ENCODE measurements around the gene ACOXL.

ACOXL gene

DNA sequence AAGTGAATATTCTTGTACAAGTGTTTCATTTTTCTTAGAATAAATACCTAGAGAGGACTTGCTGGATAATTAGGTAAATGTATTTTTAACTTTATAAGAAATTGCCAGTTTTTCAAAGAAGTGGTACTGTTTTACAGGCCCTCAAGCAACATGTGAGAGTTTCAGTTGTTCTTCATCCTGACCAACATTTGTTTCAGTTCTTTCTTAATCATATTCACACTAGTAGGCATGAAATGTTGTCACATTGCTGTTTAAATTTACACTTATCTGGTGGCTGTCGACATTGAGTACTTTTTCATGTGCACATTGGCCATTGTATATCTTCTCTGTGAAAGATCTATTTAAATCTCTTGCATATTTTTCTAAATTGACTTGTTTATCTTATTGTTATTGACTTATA, 178.1 kb downstream of the ACOXL start:
- in situ Hi-C loops (cut with HindIII; ENCODE audit: low pct_ligation_motif_present, low pct_unique_long_range_greater_than_20kb, low sequenced_read_pairs), result no loop called here
- DNase-seq, result no peak

DNA sequence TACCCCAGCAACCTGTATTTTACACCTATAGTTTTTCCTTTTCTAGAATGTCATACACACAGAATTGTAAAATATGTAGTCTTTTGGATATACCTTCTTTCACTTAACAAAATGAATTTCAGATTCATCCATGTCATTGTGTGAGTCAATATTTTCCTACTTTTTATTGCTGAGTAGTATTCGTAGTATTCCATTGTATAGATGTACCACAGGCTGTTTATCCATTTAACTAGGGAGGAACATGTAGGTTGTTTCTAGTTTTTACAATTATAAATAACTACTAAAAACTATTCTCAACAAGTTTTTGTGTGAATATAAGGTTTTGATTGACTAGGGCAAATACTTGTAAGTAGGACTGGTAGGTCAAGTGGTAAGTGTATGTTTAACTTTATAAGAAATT, 187.4 kb downstream of the ACOXL start:
- in situ Hi-C loops (cut with HindIII; ENCODE audit: low pct_ligation_motif_present, low pct_unique_long_range_greater_than_20kb, low sequenced_read_pairs), result no loop called here
- no peak for DNase-seq

DNA sequence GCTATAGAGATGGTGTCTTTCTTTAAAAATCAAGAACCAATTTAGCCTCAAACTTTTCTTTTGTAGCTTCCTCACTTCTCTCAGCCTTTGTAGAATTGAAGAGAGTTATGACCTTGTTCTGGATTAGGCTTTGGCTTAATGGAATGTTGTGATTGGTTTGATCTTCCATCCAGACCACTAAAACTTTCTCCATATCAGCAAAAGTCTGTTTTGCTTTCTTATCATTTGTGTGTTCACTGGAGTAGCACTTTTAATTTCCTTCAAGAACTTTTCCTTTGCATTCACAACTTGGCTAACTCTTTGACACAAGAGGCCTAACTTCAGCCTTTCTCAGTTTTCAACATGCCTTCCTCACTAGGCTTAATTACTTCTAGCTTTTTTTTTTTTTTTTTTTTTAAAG, 193.1 kb downstream of the ACOXL start:
- DNase-seq, result no peak
- in situ Hi-C loops (cut with HindIII; ENCODE audit: low pct_ligation_motif_present, low pct_unique_long_range_greater_than_20kb, low sequenced_read_pairs), result no loop called here

DNA sequence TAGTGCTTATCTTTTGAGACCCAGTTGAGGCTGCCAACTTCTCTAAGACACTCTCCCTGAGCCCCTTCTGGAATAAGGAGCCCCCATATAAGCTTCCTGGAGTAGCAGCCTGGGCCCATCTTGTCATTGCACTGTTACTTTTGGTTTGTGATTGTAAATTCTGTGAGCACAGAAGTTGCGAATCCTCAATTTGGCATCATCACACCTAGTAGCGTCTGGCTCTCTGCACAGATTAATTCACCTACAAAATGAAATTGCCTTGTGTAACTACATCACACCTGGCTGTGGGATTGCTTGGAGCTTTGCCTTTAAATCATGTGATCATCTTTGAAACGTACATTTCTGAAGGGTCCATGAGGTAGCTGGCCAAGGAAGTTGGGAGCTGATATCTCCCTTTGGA, 195.2 kb downstream of the ACOXL start:
- in situ Hi-C loops (cut with HindIII; ENCODE audit: low pct_ligation_motif_present, low pct_unique_long_range_greater_than_20kb, low sequenced_read_pairs), result no loop called here
- DNase-seq, result no peak

DNA sequence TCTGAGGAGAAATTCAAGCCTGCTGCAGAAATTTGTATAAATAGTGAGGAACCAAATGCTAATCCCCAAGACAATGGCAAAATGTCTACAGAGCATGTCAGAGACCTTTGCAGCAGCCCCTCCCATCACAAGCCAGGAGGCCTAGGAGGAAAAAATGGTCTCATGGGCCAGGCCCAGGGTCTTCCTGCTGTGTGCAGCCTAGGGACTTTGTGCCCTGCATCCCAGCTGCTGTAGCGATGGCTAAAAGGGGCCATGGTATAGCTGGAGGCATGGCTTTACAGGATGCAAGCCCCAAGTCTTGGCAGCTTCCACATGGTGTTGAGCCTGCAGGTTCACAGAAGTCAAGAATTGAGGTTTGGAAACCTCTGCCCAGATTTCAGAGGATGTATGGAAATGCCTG, 197.2 kb downstream of the ACOXL start:
- in situ Hi-C loops (cut with HindIII; ENCODE audit: low pct_ligation_motif_present, low pct_unique_long_range_greater_than_20kb, low sequenced_read_pairs), result no loop called here
- no peak for DNase-seq

DNA sequence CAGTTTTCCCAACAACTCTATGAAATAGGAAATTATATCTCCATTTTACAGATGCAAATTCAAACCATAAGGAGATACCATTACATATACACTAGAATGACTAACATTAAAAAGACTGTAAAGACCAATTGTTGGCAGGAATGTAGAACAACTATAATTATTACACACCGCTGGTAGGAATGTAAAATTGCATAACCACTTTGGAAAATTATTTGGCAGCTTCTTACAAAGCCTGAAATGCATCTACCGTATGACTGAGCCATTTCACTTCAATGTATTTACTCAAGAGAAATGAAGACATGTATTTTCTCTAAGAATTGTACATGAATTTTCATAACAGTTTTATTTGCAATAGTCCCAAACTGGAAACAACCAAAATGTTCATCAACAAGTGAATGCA, 199.3 kb downstream of the ACOXL start:
- in situ Hi-C loops (cut with HindIII; ENCODE audit: low pct_ligation_motif_present, low pct_unique_long_range_greater_than_20kb, low sequenced_read_pairs), result no loop called here
- DNase-seq, result no peak

DNA sequence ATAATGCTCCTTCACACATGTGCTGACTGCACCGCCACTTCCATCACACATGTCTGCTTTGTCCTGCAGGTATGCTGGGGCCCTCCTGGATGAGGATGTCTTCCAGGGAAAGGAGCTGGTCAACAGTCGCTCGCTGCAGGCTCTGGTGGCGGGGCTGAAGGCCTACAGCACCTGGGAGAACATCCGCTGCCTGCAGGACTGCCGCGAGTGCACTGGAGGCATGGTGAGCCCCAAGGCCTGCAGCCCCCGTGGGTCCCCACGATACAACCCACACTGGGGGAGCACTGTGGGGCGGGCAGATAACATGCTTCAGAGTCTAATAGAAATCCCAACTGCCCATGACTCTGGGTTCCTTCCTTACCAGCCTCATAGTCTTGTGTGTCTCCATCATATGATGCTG, 201.0 kb downstream of the ACOXL start:
- in situ Hi-C loops (cut with HindIII; ENCODE audit: low pct_ligation_motif_present, low pct_unique_long_range_greater_than_20kb, low sequenced_read_pairs), result no loop called here
- DNase-seq, result no peak

DNA sequence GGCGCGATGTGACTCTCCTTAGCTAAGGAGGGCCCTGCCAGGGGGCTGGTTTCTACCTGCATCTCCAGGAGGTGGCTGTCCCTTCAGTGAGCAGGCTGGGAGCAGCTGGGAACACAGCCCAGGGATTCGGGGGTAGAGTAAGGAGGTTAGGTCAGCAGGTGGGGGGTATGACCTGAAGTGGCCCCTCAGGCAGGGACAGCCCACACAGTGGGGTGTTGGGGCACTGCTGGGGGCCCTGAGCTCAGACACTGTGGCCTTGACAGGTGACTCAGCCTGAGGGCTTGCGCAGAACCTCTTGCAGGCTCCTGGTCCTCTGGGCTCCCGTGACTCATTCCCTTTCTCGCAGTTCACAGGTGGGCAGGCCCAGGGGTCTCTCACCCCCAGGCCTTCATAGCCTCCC, 202.6 kb downstream of the ACOXL start:
- no peak for DNase-seq
- in situ Hi-C loops (cut with HindIII; ENCODE audit: low pct_ligation_motif_present, low pct_unique_long_range_greater_than_20kb, low sequenced_read_pairs), result no loop called here

DNA sequence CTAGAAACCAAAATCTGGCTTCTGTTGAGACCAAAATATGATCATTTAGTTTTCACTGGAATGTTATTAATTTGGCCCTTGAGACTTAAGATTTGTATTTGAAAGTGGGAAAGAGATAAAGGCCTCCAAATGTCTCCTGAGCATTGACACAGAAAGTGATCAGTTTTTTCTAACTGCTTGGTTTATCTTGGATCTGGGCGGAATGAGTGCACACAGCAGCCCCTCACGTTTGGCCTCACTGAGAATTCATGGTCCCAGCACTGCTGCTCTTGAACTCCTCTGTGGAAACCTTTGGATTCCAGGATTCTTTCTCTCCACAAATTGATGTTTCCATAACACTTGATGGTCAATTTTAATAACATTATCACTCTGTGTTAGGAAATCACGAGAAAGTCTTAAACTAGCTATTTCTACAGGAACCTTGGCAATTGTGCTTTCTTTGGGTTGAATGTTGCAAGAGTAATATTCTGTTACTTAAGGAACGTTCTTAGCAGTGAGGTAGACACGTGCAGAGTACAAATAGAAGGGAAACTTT, 208.1 kb downstream of the ACOXL start:
- in situ Hi-C loops (cut with HindIII; ENCODE audit: low pct_ligation_motif_present, low pct_unique_long_range_greater_than_20kb, low sequenced_read_pairs), result no loop called here
- DNase-seq, result no peak

DNA sequence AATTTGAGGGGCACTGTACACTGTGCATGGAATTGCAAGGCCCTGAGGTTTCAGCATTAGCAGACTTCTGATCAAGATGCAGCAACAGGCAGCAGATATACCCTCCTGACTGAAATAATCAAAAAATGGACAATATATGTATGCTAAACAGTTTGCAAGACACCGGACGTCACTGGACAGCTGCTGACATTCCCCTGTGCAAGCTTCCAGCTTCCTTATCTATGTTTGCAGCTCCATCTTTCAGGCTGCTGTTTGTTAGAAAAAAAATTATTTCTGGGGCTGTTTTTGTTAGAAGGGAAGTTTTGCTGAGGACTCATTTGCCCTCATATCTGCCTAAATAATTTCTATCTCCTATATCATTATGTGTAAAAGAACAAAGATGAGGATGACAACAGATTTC, 208.9 kb downstream of the ACOXL start:
- no peak for DNase-seq
- in situ Hi-C loops (cut with HindIII; ENCODE audit: low pct_ligation_motif_present, low pct_unique_long_range_greater_than_20kb, low sequenced_read_pairs), result no loop called here

DNA sequence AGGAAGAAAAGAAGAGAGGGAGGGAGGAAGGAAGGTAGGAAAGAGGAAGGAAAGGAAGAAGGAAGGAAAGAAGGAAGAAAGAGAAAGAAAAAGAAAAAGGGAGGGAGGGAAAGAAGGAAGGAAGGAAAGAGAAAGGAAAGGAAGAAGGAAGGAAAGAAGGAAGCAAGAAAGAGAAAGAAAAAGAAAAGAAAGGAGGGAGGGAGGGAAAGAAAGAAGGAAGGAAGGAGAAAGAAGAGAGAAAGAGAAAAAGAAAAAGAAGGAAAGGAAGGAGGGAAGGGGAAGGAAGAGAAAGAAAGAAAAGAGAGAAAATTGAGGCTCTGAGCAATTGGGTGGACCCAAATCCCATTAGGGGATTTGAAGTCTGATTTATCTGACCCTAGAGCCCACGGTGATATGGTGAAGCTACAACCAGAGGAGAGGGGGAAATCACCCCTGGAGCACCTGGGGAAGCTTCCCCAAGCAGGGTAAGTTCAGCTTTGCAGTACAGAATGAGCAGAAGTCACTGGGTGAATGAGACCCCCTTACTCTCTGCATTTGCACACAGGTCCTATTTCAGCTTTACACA, 210.8 kb downstream of the ACOXL start:
- in situ Hi-C loops (cut with HindIII; ENCODE audit: low pct_ligation_motif_present, low pct_unique_long_range_greater_than_20kb, low sequenced_read_pairs), result no loop called here
- DNase-seq, result no peak

DNA sequence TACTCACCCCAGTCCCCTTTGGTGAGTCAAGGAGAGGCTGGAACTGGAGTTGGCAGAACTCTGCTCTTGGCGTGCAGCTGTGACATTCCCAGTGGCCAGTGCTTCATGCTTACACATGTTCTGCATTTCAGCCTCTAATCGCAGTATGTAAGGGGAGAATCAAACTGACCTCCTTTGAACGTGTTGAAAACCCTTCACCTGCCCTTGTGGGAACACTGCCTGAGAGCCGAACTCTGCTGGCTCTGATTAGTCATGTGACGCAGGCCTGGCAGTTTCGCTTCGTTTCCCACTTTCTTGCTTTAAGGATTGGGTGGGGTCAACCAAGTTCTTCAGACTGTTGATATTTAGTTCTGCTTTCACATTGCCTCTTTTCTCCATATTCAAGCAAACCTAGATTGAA, 214.5 kb downstream of the ACOXL start:
- in situ Hi-C loops (cut with HindIII; ENCODE audit: low pct_ligation_motif_present, low pct_unique_long_range_greater_than_20kb, low sequenced_read_pairs), result no loop called here
- DNase-seq, result no peak

DNA sequence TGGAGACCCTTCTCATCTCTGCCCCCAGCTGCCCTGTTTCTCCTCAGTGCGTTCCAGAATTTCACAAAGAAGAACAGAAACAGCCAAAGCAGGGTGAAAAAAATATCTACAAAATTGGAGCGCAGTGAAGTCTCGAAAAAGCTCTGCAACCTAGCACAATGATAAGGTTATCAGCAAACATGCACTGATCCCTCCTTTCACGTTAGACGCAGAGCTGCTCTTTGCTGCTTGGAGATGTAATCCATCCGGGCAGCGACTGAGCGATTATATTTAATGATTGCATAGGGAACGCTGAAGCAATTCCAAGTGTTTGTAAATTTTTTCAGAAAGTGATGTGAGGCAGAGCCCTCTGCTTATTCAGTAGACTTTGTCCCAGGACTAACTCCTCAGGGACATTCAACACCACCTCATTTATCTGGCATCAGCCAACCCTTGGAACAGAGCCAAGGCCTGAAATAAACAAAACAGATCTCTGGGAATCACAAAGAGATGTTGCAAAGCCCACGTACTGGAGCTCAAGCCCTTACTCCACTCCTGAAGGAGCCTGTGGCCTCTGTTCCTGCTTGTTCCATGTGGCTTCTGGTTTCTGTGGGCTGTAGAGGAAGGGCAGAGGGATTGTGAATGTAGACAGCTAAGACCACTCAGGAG, 215.8 kb downstream of the ACOXL start:
- in situ Hi-C loops (cut with HindIII; ENCODE audit: low pct_ligation_motif_present, low pct_unique_long_range_greater_than_20kb, low sequenced_read_pairs), result no loop called here
- no peak for DNase-seq

DNA sequence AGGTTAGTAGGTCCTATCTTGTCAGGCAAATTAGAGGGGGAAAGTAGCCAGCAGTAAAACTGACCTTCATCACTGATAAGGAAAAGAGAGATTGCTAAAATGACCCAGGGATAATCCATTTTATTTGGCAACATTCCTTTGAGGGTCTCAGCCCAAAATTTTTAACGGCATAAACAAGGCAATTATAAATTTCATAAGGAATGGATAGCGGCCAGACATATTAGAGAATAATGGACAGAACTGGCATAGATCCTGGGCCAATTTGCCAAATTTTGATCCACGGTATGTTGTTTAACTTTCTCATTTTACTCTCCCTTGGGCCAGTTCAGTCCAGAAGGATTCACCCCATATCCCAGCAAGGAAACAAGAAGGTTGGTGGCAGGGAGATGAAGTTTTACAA, 217.9 kb downstream of the ACOXL start:
- in situ Hi-C loops (cut with HindIII; ENCODE audit: low pct_ligation_motif_present, low pct_unique_long_range_greater_than_20kb, low sequenced_read_pairs), result no loop called here
- DNase-seq, result no peak

DNA sequence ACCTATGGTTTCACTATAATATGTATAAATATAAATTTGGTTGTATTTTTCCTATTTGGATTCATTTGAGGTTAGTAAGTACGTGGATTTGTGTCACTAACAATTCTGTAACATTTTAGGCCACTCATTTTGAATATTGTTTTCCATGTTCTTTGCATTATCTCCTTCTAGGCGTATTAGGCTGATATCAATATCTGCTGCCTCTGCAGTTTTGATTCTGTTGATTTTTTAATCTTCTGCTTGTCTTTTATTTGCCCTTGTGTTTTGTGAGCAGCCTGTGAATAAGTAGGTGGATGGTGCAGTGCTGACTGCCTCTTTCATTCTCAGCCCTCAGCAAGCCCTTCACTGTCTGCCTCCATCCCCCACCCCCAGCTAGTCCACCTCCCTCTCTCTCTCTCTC, 222.7 kb downstream of the ACOXL start:
- DNase-seq, result no peak
- in situ Hi-C loops (cut with HindIII; ENCODE audit: low pct_ligation_motif_present, low pct_unique_long_range_greater_than_20kb, low sequenced_read_pairs), result no loop called here

DNA sequence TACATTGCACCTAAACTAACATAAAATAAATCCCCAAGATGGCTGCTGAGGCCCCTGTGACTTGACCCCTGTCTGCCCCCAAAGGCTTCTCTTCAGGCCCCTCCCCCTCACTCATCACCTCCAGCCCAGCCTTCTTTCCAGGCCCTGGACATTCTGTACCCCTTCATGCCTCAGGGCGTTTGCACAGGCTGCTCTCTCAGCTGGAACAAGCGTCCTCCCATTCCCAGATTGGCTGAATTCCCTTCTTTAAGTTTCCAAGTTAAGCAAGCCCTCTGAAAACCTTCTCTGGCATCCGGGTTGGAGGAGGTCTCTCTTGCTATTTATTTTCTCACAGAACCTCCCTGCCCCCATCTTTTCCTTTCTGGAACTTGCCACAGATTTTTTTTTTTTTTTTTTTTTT, 223.2 kb downstream of the ACOXL start:
- in situ Hi-C loops (cut with HindIII; ENCODE audit: low pct_ligation_motif_present, low pct_unique_long_range_greater_than_20kb, low sequenced_read_pairs), result no loop called here
- DNase-seq, result no peak

DNA sequence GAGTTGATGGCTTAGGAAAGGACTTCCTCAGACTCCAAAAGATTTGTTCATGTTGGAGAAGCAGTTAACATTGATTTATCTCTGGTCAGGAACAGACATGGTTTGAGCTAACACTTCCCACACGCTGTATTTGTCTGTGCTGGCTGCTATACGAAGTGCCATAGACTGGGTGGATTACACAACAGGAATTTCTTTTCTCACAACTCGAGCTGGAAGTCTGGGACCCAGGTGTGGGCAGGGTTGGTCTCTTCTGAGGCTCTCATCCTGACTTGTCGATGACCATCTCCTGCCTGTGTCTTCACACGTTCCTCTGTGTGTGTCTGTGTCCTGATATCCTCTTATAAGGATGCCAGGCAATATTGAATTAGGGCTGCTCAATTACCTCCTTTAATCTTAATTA, 224.9 kb downstream of the ACOXL start:
- in situ Hi-C loops (cut with HindIII; ENCODE audit: low pct_ligation_motif_present, low pct_unique_long_range_greater_than_20kb, low sequenced_read_pairs), result no loop called here

DNA sequence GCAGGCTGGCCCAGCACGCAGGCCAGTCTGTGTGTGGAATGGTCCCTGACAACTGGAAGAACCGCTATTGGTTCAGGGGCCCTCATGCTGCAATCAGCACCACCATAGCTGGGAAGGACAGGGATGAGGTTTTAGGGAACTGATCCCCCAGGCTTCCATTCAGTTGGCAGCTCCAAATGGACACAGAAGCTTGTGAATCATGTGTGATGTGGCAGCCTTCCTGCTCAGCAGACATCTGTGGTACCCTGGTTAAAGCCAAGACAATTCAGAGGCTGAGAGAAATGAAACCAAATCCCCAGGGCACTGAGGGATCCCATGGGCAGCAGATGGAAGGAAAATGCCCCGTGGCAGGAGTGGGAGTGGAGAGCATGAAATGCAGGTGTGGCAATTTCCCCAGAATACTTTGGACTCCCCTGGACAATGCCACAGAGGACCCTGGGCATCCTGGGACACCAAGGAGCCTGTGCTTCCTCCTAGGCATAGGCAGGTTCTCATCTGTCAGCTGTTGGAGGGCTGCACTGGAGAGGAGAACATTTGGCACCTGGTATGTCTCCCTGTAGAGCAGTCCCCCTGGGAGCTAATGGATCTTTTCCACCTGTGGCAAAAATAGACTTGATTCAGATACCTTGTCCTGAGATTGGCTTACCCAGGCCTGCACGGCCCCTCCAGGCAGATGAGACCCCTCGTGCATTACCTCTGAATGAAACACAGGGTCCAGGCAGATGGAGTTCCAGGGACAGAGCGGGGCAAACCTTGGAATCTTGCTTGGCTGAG, 226.2 kb downstream of the ACOXL start:
- no peak for DNase-seq
- in situ Hi-C loops (cut with HindIII; ENCODE audit: low pct_ligation_motif_present, low pct_unique_long_range_greater_than_20kb, low sequenced_read_pairs), result no loop called here

More for the DNA sequence above, 224.9 kb downstream of the ACOXL start:
- DNase-seq, result no peak

DNA sequence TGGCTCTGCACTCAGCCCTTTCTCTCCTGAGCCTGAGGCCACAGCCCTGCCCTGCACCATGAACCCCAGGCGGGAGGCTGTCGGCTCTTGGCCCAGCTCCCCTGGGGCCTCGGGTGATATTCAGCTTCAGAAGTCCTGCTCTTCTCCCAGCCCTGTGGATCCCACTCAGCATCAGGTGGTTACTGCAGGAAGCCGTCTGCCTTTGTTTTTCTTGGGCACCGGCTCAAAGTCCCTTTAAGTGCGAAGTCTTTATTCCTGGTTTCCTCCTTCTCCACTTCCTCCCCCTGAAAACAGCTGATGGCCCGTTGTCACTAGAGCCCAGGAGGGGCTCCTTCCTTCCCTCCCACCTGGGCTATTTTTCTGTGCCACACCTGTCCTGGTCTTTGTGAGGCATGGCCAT, 226.8 kb downstream of the ACOXL start:
- no peak for DNase-seq
- in situ Hi-C loops (cut with HindIII; ENCODE audit: low pct_ligation_motif_present, low pct_unique_long_range_greater_than_20kb, low sequenced_read_pairs), result no loop called here

DNA sequence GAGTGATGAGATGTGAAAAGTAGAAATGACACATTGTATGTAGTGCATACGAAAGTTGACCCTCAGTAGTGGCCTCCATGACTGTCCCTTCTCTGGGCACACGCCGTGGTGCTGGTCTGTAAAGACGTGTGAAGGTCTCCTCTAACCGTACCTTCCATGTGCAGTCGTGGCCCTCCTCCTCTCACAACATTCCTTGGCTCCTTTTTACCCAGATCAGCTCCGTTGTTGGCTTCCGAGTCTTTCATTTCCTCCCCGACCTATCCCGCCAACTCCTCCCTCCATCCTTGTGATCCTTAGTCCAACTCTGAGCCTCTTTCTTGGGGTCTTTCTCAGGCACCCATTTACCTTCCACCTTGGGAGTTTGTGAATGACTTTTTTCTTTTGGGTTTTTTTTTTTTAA, 227.9 kb downstream of the ACOXL start:
- in situ Hi-C loops (cut with HindIII; ENCODE audit: low pct_ligation_motif_present, low pct_unique_long_range_greater_than_20kb, low sequenced_read_pairs), result no loop called here
- no peak for DNase-seq
